Transverse colon (tissue), 3 donors: ENCODE results near the gene VAMP5.

Source experiments
- EP300 ChIP-seq: sonication (generic); formaldehyde crosslinking; IDR thresholded peaks from one replicate; pipeline ENCODE4 v1.6.1; 2017; ENCODE audit warnings: antibody characterized with exemption, low read depth
- POLR2A ChIP-seq: fragments of 450-650 bp; IDR thresholded peaks from one replicate; pipeline ENCODE4 v1.6.1; 2016; ENCODE audit warnings: antibody characterized with exemption, mild to moderate bottlenecking, moderate library complexity
- TF ChIP-seq, protein P1 (sequence below), 5 experiments: fragments of 200-600 bp in 3 of 5; fragments of 450-650 bp in 2 of 5; sonication (generic) in 3 of 5; IDR thresholded peaks; 1 replicate in 2 of 5; 2 replicates in 3 of 5; pipeline ENCODE4 v1.5.1; 2016 to 2017; ENCODE audit warnings: antibody characterized with exemption in 5 of 5, inconsistent platforms in 3 of 5, mild to moderate bottlenecking in 2 of 5, moderate library complexity in 1 of 5

DNA sequence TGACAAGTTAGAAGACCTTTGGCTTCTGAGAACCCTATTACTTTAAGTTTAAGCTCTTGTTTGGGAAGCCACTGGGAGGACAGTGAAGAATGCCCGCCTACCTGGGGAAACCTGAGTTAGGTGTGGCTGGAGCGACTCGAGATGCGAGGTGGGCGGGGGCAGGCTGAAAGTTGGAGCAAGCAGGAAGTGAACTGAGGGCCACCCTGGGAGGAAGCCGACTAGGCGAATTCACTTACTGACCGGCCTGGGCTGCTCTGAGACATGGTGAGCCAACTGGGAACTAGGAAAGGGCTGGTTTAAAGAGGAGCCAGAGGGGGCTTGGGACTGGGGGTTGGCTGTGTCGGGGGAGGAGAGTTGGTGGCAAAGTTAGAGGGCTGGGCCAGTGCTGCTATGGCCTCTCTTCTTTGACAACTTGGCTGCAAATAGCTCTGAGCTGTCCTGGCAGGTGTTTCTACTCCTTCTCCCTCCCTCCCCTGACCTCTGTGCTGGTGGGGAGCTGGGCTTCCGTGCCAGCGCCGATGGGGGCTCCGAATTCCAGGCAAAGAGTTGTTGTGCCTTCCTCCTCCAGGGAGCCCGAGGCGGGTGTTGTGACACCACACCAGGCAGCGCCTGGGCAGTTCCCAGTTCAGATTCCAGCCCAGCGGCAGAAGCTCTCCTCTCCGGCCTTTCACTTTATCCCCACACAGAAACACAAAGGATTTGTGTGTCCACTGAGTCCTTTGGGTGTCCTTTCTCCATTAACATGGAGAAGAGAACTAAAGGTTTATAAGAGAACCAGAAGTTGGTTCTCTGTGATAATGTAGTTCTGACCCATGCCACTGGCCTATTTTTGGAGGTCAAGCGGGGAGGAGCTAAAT lies 6.6 kb upstream of the VAMP5 start, which contains the start of gene VAMP8:
- TF ChIP-seq, protein P1, sequence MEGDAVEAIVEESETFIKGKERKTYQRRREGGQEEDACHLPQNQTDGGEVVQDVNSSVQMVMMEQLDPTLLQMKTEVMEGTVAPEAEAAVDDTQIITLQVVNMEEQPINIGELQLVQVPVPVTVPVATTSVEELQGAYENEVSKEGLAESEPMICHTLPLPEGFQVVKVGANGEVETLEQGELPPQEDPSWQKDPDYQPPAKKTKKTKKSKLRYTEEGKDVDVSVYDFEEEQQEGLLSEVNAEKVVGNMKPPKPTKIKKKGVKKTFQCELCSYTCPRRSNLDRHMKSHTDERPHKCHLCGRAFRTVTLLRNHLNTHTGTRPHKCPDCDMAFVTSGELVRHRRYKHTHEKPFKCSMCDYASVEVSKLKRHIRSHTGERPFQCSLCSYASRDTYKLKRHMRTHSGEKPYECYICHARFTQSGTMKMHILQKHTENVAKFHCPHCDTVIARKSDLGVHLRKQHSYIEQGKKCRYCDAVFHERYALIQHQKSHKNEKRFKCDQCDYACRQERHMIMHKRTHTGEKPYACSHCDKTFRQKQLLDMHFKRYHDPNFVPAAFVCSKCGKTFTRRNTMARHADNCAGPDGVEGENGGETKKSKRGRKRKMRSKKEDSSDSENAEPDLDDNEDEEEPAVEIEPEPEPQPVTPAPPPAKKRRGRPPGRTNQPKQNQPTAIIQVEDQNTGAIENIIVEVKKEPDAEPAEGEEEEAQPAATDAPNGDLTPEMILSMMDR (IDR thresholded peaks at IDR 0.05), result no peak
- TF ChIP-seq POLR2A, result peak; percentile 72
- no peak for TF ChIP-seq EP300
